Activated effector memory CD4-positive, alpha-beta T cell treated with anti-CD3 and anti-CD28 coated beads, Interleukin-2, amount 50 U/mL, for 16 hours (primary cell): ENCODE data around the gene QSOX2.

ENCODE experiments used
- DNase-seq: peaks from one replicate; pipeline ENCODE4 v3.0.0-alpha.2; 2020

The QSOX2 gene

GRCh38 chr9:136219276-136219675 is 26.3 kb downstream of the QSOX2 start:
- DNase-seq = no peak

- no peak for DNase-seq
These were observed 26.9 kb downstream of the QSOX2 start for GRCh38 chr9:136218673-136219072.

- DNase-seq = no peak
These were observed 27.3 kb downstream of the QSOX2 start for GRCh38 chr9:136218271-136218670.

- no peak for DNase-seq
These were observed 28.9 kb downstream of the QSOX2 start for GRCh38 chr9:136216541-136217244.

GRCh38 chr9:136213733-136214132 is 31.9 kb downstream of the QSOX2 start:
- DNase-seq = no peak

- DNase-seq = no peak
These were observed 33.2 kb downstream of the QSOX2 start for GRCh38 chr9:136212345-136212950.

GRCh38 chr9:136211441-136212344 is 33.9 kb downstream of the QSOX2 start:
- DNase-seq = no peak

- no peak for DNase-seq
These were observed 34.6 kb downstream of the QSOX2 start for GRCh38 chr9:136211006-136211405.

GRCh38 chr9:136210276-136210675 is 35.3 kb downstream of the QSOX2 start:
- DNase-seq = no peak

GRCh38 chr9:136209786-136210185 is 35.8 kb downstream of the QSOX2 start:
- no peak for DNase-seq

GRCh38 chr9:136209232-136209631 is 36.4 kb downstream of the QSOX2 start:
- DNase-seq = no peak

GRCh38 chr9:136208675-136209074 is 36.9 kb downstream of the QSOX2 start:
- DNase-seq = no peak

GRCh38 chr9:136207616-136208015 is 38.0 kb downstream of the QSOX2 start:
- no peak for DNase-seq

GRCh38 chr9:136206602-136207275 is 38.9 kb downstream of the QSOX2 start:
- no peak for DNase-seq

GRCh38 chr9:136205707-136205992 is 40.0 kb downstream of the QSOX2 start:
- no peak for DNase-seq

GRCh38 chr9:136204838-136205706 is 40.5 kb downstream of the QSOX2 start, which contains the start of gene LHX3:
TSS of gene LHX3 (minus strand) at chr9:136205128. CDS start at chr9:136205012, 116 bp downstream.
- DNase-seq = no peak

- no peak for DNase-seq
These were observed 41.3 kb downstream of the QSOX2 start for GRCh38 chr9:136204145-136204805.

GRCh38 chr9:136203408-136204144 is 42.0 kb downstream of the QSOX2 start:
- DNase-seq = no peak

GRCh38 chr9:136202454-136203407 is 42.9 kb downstream of the QSOX2 start:
- DNase-seq = no peak
